NCI-H128 (cell line): Measurements from ENCODE around the gene SELENBP1.
"Not testable (repeated sequence)": the region's sequence is repeated elsewhere in the genome, so short reads cannot be mapped to it uniquely, and the experiment has no call there.

Experiments used
- DNase-seq: peaks from one replicate; lab custom pipeline; 2025; ENCODE audit not compliant: unreplicated experiment; lab: John Stamatoyannopoulos, UW

Gene SELENBP1

DNA sequence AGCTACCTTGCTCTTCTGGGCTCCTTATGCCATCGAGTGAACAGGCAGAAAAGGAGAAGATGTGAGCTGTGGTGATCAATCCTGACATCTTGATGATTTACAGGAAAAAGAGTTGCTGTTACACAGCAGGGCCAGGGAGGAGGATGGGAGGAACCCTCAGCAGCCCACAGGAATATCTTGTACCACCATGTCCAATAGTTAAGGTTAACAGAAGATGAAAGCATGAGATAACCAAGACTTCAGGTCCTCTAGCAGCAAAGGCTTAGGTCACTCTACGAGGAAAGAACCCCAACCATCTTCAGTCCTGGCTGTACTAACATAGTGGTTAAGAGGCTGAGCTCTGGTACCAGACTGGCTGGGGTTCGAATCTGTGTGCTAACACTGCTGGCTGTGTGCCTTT, 12.1 kb upstream of the SELENBP1 start:
- no peak for DNase-seq

DNA sequence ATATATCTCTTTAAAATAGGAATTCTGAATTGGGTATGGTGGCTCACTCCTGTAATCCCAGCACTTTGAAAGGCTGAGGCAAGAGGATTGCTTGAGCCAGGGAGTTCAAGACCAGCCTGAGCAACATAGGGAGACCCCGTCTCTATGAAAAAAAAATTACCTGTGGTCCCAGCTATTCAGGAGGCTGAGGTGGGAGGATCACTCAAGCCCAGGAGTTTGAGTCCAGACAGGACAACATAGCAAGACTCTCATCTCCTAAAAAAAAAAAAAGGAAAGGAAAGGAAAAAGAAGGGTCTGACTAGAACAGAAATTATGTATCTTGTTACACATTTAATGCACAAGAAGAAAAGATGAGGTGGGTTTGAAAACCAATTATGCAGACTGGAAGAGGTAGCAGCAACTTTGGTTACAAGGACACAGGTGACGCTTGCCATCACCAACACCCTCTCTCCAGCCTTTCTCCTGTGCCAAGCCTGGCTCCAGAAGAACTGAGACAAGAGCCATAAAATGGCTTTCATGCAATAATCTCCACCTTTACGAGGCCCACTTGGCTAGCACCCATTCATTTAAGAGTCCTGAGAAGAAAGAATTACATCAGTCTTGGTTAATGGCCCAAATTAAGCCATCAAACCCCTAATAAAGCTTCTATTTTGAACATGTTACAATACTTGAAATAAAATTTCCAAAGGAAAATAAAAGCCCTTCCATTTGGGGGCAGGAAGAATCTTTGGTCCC, 4.8 kb upstream of the SELENBP1 start:
- no peak for DNase-seq

DNA sequence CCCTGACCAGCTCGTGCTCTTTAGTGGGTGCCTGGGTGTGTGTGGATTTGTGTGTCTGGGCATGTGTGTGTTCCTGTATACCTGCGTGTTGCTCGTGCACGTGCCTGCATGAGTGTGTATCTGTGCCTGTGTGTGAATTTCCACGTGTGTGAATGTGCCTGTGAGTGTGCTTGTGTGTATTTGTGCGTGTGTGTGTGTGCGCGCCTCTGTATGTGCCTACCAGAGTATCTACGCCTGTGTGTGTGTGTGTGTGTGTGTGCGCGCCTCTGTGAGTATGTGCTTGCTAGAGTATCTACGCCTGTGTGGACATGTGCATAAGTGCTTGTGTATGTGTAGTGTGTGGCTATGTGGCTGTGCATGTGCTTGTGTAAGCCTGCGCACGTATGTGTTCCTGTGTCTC, 691 bp upstream of the SELENBP1 start:
- no peak for DNase-seq

DNA sequence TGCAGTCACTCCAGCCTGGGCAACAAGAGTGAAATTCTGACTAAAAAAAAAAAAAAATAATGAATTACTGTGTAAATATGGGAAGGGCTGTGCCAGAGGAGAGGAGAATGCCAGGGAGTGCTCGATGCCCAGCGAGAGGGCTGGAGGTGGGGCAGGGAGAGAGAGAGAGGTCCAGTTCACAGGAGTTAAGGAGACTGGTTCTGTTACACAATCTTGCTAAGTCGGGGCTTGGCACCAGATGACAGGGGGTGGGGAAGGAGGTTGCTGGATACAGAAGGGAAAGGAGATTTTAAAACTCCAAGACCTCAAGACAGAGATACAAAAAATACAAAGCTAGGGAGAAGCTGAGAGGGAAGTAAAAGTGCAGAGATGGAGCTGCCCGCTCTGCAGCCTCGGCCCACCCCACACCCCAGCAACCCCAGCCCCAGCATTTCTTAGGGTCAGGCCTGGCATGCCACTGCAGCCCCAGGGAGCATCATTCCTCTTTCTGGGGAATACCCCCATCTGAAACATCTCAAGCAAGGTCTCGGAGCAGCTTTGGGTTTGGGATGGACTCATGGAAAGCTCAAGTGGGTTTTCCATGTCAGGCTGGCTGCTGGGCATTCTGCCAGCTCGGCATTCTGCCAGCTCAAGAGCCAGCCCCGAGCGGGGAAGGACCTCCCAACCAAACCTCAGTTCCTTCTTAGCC, 991 bp downstream of the SELENBP1 start:
- peak; percentile 70 for DNase-seq

DNA sequence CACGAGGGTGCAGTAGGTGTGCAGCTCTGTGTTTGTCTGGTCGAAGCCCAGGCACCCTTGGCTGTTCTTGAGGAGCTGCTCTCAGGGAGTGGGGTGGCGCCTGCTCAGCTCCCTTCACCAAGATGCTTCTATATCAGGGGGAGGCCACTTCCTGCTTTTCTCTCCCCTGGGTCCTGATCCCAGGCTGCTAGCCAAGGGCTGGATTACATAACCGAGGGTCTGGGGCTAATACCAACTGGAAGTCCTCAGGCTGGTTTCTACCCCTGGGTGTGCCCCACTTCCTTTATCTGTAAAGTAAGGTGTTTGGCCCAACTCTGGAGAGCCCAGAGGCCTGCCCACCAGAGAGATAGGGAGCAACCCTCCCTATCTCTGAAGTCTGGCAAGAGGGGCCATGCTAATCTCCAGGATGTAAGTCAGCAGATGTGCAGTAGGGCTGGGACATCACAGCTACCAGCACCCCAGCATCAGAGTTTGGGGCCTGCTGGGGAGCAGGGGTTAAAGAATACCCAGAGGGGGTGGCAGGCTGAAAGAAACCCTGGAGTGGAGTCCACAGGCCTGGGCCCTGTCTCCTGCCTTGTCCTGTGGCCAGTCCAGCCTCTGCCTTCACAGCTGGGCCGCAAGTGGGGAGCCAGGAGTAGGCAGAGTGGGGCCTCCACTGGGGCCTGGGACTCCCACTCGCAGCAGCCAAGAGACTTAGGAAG, 2.1 kb downstream of the SELENBP1 start:
- DNase-seq: no peak

DNA sequence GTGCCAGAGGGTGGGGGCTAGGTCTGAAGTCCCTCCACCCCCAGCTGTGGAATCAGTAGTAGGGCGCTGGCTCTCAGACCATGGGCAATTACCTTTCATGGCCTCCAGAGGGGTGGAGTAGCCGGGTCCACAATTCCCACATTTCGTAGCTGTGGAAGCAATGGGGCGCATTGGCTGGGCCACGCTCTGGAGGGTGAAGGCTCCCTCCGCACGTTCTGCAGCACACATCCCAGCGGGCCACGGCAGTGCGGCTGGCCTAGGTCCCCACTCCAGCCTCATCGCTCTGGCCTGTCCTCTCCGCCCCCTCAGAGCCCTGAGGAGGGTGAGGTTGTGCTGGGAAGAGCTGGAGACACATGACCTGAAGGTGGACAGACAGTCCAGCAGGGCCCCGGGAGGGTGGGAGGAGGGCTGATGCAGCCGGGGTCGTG, 2.9 kb downstream of the SELENBP1 start:
- DNase-seq: no peak

DNA sequence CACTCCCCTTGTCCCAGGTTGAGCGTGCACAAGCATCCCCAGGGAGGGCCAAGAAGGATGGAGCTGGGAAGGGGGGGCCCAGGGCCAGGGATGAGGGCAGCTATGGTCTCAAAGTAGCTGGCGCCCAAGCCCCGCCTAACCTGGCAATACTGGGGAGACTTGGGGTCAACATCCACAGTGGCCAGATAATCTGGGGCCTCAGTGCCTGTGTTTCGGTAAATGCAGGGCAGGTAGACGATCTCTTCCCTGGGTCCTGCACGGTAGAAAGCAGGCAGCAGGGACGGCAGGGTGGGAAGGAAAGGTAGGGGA, 3.2 kb downstream of the SELENBP1 start:
- DNase-seq: no peak

DNA sequence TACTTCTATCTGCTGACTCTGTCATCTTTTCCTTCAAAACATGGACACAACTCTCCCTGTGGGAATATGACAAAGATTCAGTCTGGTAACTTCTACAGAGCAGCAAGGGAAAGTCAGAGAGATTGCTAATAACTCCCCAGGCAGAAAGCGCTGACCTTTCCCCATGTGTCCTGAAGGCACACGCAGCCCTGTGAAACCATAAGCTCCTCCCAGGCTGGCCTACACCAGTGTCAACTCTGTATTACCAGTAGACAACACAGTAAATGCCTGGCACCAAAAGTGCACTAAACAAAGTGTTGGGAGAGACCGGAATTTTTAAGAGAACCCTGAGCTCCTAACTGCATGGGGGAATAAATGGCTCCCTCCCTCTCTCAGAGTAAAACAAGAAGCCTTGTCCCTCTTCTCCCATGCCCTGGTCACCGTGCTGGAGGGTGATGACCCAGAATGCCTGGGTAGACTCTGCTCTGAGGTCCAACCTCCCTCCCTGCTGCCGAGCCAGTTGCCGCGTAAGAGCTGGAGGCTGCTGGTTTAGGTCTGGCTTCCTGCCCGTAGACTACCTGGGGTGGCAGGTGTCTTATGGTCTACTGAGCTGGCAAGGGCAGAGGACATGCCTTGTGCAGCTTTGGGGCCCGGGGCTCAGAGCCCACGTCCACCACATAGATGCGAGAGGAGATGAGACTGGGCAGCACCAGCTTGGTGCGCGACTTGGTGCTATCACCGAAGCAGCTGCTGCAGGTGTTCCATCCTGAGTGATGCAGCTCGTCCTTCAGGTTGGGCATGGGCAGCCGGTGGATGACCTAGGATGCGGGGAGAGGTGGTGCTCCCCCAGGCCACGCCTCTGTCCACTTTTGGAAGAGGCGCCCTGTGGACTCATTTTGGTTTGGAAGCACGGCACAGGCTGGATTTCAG, 3.9 kb downstream of the SELENBP1 start:
- no peak for DNase-seq

DNA sequence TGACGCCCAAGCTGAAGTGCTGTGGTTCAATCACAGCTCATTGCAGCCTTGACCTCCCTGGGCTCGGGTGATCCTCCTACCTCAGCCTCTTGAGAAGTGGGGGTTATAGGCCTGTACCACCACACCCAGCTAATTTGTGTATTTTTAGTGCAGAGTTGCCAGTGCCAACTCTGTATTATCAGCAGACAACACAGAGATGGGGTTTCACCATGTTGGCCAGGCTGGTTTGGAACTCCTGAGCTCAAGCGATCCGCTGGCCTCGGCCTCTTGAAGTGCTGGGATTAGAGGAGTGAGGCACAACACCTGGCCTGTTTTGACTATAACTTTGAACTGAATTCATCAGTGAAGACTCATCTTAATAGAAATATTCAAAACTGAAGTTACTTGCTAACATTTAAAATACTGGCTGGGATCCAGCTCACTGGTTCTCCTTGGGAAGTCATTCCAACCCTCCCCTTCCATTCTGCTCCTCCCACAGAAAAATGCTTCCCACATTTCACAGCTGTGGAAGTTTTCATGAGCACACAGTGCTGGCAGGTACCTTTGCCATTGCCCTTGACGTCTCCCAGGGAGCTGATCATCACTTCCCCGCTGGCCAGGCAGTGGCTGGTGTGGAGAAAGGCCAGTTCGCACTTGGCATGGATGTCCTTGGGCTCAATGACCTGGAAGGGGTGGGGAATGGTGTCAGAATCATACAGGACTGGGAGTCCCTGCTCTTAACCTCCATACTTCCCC, 4.7 kb downstream of the SELENBP1 start:
- DNase-seq: no peak

DNA sequence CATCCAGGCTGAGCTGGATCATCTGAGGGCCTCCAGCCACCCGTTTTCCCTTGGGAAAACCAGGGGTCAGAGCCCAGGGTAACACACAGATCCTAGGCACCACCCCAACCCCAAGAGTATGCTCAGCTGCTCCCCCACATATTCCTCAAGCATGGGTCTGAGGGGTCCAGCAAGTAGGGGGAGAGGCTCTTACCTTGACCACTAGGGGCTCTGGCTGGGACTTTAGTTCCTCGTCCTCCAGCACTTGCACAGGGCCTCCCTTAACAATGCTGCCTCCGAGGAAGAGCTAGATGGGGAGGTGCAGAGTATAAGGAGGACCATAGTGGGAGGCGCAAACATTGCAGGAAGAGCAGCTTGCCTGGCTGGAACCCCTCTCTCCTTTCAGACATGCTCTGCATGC, 7.5 kb downstream of the SELENBP1 start:
- no peak for DNase-seq

DNA sequence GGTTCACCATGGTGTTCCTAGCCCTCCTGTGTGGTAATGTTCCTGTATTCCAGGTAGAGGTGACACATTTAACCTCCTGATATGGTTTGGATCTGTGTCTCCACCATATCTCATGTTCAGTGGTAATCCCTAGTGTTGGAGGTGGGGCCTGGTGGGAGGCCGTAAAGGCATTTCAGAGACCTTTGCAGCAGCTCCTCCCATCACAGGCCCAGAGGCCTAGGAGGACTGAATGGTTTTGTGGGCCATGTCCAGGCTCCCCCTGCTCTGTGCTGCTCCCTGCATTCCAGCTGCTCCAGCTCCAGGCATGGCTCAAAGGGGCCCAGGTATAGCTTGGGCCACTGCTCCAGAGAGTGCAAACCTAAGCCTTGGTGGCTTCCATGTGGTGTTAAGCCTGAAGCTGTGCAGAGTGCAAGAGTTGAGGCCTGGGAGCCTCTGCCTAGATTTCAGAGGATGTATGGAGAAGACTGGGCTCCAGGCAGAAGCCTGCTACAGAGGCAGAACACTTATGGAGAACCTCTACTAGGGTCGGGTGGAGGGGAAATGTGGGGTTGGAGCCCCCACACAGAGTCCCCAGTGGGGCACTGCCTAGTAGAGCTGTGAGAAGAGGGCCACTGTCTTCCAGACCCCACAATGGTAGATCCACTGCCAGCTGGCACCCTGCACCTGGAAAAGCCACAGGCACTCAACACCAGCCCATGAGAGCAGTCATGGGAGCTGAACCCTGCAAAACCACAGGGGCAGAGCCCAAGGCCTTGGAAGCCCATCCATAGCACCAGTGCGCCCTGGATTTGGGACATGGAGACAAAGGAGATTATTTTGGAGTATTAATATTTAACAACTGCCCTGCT, 10.0 kb downstream of the SELENBP1 start:
- DNase-seq: no peak

DNA sequence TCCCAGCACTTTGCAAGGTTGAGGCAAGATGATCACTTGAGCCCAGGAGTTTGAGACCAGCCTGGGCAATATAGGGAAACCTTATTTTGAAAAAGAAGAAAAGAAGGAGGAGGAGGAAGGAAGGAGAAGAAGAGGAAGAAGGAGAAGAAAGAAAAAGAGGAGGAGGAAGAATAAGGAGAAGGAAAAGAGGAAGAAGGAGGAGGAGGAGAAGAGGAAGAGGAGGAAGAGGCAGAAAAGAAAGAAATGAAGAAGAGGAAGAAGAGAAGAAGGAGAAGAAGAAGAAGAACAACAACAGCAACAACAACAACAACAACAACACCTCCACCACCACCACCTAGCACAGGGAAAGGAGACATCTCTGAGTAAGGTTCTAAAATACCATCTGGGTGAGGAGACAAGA, 10.6 kb downstream of the SELENBP1 start:
- DNase-seq: no peak

DNA sequence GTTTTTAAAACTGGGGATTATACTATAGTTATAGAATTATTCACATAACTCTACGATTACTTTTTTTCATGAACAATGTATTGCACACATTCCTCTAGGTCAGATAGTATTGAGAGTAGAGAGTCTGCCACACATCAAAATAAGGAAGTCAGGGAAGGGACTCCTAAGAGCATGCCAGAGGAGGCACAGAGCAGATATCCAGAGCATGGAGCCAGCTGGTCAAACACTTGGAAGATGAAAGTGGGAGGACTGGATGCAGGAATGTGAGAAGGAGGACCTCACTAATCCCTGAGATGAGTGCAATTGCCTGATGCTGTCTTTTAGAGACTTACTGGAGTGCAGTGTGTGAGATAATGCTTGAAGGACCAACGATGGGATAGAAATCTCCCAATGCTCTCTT, 15.8 kb downstream of the SELENBP1 start:
- DNase-seq: no peak

DNA sequence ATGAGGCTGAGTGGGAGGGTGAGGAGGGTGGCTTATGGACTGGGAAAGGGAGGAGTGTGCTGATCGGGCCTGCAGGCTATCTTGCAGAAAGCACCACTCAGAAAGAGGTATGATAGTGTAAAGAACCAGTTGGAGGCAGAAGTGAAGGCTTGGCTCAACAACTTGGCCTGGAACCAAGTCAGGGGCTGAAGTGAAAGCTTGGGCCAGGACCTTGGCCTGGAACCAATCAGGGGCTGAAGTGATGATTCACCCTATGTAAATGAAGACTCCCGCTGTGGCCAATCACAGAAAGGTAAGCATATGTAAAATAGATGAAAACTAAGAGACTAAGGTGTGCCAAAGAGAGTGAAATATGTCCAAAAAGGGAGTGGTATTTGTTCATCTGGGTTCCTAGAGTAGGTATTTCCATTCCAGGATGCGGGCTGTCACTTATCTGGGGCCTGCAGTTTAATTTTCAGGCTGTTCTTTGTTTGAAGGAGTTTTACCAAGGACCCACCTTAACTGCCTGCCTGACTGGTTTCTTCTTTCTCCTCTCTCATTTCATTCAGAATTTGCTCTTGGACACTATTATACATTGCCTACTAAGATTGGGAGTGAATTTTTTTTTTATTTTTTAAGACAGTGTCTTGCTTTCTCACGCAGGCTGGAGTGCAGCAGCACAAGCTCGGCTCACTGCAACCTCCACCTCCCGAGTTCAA, 20.3 kb downstream of the SELENBP1 start:
- no peak for DNase-seq

DNA sequence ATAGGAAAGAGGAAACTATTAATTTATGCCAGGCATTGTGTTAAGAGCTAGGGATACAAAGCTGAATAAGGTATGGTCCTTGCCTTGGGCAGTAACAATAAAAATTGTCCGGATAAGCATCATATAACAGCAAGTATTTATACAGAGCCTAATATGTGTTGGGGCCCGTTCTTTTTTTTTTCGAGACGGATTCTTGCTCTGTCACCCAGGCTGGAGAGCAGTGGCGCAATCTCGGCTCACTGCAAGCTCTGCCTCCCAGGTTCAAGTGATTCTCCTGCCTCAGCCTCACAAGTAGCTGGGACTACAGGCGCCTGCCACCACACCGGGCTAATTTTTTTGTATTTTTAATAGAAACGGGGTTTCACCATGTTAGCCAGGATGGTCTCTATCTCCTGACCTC, 22.2 kb downstream of the SELENBP1 start:
- DNase-seq: not testable (repeated sequence)

DNA sequence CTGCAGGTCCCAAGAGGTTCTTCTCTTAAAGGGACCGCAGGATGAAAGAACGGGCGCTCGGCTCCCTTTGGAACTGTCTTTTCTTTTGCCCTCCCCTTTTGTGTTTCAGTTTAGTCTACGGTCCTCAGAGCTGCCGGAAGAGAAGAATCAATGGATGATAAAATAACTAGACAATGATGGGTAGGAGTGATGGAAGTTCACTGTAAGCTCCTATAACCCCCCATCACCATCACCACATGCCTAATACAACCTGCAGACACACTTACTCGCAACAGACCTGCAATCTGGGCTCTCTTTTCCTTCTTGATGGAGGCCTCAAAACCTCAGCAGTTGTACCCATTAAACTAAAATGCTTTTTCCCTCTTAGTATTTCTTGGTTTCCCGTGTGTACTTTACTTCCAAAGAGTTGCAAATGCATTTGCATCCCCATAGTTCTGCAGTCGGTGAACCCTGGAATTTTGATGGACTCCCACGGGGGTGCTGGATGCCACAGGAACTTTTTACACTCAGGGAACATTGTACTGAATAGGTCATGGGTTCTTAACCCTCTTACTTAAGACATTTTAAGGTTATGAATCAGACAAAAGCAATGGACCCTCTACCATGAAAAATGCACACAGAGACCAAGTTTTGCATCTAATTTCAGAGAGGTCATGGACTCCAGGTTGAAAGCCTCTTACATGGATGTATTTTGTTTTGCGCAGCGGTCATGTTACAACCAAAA, 24.8 kb downstream of the SELENBP1 start:
- no peak for DNase-seq

DNA sequence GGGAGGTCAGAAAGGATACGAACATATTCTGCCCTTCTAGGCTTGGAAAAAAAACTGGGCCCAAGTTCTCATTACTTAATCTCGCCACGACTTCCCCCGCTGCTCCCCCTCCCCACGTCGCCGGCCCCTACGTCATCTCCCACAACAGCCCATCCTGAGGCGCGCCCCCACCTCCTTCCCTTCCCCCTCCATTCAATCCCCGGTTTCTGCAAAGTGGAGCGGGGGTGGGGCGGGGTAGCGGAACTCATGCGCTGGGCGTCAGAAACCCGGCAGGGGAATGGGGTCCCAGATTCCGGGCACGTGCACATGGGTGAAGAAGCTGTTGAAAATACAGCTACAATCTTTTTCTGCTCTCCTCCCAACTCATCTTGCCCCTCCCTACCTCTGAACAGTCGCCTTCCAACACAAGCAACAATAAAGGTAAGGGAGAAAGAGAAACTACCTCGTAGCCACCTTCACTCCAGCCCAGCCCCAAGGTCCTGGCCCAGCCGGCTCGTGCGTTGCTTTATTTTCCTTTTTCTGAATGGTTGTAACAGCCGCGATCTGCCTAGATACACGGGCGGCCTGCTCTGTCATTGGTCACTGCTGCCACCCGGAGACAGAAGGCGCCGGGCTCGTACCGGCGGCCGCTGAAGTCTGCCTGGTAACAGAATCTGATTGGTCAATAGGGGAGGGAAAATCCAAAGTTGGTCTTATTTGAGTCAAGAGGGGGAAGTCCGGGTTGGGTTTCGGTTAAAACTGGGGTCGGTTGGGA, 25.6 kb downstream of the SELENBP1 start, which contains the start of gene RFX5:
TSS of gene RFX5 (minus strand) at position 484 of the 754 bp plus-strand sequence. CDS start 932 bp downstream, outside the sequence.
- DNase-seq: peak; percentile 90
